Stomach (tissue), 9 donors: Measurements from ENCODE around the gene GRIPAP1. TPM values are rescaled to one million over a fixed set of nuclear protein-coding genes. Genes with fewer than 3 reads are reported as not detected.

Experiments used
- DNase-seq, 2 donors: peaks; one replicate each; pipeline versions ENCODE4 v3.0.0 to v3.0.0-alpha.2; 2013 to 2019
- H3K27ac ChIP-seq, 5 donors: fragments of 200-600 bp in 4 of 5; sonication (generic) in 4 of 5; one replicate each; pipeline ENCODE4 v1.5.1; 2013 to 2019; ENCODE audit warnings: mild to moderate bottlenecking in 1 of 5, moderate library complexity in 1 of 5
- H3K27me3 ChIP-seq, 3 donors: fragments of 200-600 bp; sonication (generic); one replicate each; pipeline ENCODE4 v1.5.1; 2017 to 2019; ENCODE audit warnings: mixed run types in 1 of 3
- H3K36me3 ChIP-seq, 4 donors: fragments of 200-600 bp; sonication (generic); 1 replicate in 3 of 4; 2 replicates in 1 of 4; pipeline ENCODE4 v1.5.1; 2016 to 2019
- H3K4me1 ChIP-seq, 4 donors: fragments of 200-600 bp; sonication (generic); one replicate each; pipeline ENCODE4 v1.5.1; 2016 to 2019
- H3K4me3 ChIP-seq, 4 donors: fragments of 200-600 bp; sonication (generic) in 3 of 4; one replicate each; pipeline ENCODE4 v1.5.1; 2016 to 2019; ENCODE audit warnings: mild to moderate bottlenecking in 1 of 4
- H3K9me3 ChIP-seq, 4 donors: fragments of 200-600 bp; sonication (generic); one replicate each; pipeline ENCODE4 v1.5.1; 2016 to 2019
- EP300 ChIP-seq: sonication (generic); formaldehyde crosslinking; IDR thresholded peaks from one replicate; pipeline ENCODE4 v1.6.1; 2017; ENCODE audit warnings: antibody characterized with exemption
- POLR2A ChIP-seq, 4 donors: fragments of 450-650 bp; IDR thresholded peaks; one replicate each; pipeline ENCODE4 v1.6.1; 2016; ENCODE audit warnings: antibody characterized with exemption in 4 of 4, control low read depth in 2 of 4, mild to moderate bottlenecking in 1 of 4, moderate library complexity in 1 of 4
- POLR2AphosphoS5 ChIP-seq, 3 donors: sonication (generic); formaldehyde crosslinking; IDR thresholded peaks; one replicate each; pipeline ENCODE4 v1.6.1; 2016; ENCODE audit warnings: antibody characterized with exemption in 3 of 3
- WGBS, 5 donors: extraction: QIAGEN DNeasy Blood & Tissue Kit in 3 of 5; methylation state at CpG; one replicate each; pipeline versions ENCODE4 v1.1.5 to v1.1.7; 2013 to 2018; 5-methylcytosine and 5-hydroxymethylcytosine counted together
- intact Hi-C: fragments of 100-400 bp; cut with DNase I; formaldehyde crosslinking; loops from one replicate; pipeline ENCODE4 v1.15.1; 2023; ENCODE audit warnings: low total_unique reads
- polyA plus RNA-seq, 3 donors: library from polyadenylated mRNA; stranded (reverse); fragments of 200-250 nt; gene quantifications; one replicate each; pipeline ENCODE4 v1.2.3, GENCODE V29; 2013
- total RNA-seq, 5 donors: library from RNA; depleted of rRNA; stranded (reverse); fragments of >200 nt; gene quantifications; one replicate each; pipeline versions ENCODE4 v1.1.0 to v1.2.3, GENCODE V29; 2014 to 2016
- TF ChIP-seq, protein P1 (sequence below), 7 experiments: fragments of 450-650 bp in 4 of 7; fragments of 200-600 bp in 3 of 7; sonication (generic) in 3 of 7; IDR thresholded peaks; one replicate each; pipeline ENCODE4 v1.5.1; 2016 to 2019; ENCODE audit warnings: antibody characterized with exemption in 7 of 7, control low read depth in 2 of 7, mild to moderate bottlenecking in 1 of 7
- donor health status: healthy with polysubstance abuse.
- donor health status: Bipolar disorder and iron deficiency.
- donor health status: healthy.

GRIPAP1 gene
- total and polyA plus RNA-seq, 8 donors: 15.6 to 127 (median 32.9) TPM

DNA sequence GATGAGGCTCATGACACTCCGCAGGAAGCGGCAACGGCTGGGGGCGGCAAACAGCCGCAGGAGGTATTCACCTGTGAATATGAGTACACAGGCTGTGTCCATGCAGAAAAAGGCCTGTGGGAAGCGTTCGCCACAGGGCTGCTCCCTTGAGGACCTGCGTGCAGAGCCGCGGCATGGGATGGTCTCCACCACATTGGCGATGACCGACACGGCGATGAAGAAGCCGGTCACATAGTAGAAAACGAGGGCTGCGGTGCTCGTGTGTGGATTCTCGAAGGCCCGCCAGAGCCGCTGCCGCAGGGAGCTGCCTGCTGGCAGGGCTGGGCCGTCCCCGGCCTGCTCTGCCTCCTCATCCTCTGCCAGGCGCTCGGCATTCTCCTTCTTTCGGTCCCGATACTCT is 32.6 kb downstream of the GRIPAP1 start:
- no peak for TF ChIP-seq POLR2A (IDR thresholded peaks at IDR 0.05)
- TF ChIP-seq EP300: no peak
- no peak for TF ChIP-seq POLR2AphosphoS5 (IDR thresholded peaks at IDR 0.05)
- TF ChIP-seq, protein P1, sequence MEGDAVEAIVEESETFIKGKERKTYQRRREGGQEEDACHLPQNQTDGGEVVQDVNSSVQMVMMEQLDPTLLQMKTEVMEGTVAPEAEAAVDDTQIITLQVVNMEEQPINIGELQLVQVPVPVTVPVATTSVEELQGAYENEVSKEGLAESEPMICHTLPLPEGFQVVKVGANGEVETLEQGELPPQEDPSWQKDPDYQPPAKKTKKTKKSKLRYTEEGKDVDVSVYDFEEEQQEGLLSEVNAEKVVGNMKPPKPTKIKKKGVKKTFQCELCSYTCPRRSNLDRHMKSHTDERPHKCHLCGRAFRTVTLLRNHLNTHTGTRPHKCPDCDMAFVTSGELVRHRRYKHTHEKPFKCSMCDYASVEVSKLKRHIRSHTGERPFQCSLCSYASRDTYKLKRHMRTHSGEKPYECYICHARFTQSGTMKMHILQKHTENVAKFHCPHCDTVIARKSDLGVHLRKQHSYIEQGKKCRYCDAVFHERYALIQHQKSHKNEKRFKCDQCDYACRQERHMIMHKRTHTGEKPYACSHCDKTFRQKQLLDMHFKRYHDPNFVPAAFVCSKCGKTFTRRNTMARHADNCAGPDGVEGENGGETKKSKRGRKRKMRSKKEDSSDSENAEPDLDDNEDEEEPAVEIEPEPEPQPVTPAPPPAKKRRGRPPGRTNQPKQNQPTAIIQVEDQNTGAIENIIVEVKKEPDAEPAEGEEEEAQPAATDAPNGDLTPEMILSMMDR (IDR thresholded peaks at IDR 0.05): no peak
- Histone ChIP-seq H3K36me3 (peaks cover 0 to 14% (median 11%) of the 10 kb centered on the region in 4 donors), H3K4me3 (no peak overlapping the region), H3K4me1 (peaks cover 0 to 18% (median 15%) of the 10 kb centered on the region in 4 donors), H3K27ac (no peak overlapping the region), H3K9me3 (no peaks in the 10 kb centered on the region), H3K27me3 (no peaks in the 10 kb centered on the region)
- WGBS, 5 donors: 88 to 97% (median 95%) methylated on average over 20 to 28 of the region's 28 CpGs
- no peak for DNase-seq
- intact Hi-C loops: no loop called here

- H3K4me1 ChIP-seq: peaks cover 0 to 18% (median 15%) of the 10 kb centered on the region in 4 donors
- H3K9me3 ChIP-seq: no peaks in the 10 kb centered on the region
- H3K36me3 ChIP-seq: peaks cover 0 to 4% (median 0%) of the 10 kb centered on the region in 4 donors
- no peak overlapping the region for H3K4me3 ChIP-seq
- 38 to 82% (median 63%) methylated on average over 1 of the region's 1 CpG for WGBS, 5 donors
- no peaks in the 10 kb centered on the region for H3K27me3 ChIP-seq
- intact Hi-C loops: no loop called here
- no peak overlapping the region for H3K27ac ChIP-seq
- no peak for TF ChIP-seq EP300
- TF ChIP-seq POLR2AphosphoS5 (IDR thresholded peaks at IDR 0.05): no peak
- TF ChIP-seq POLR2A (IDR thresholded peaks at IDR 0.05): no peak
- TF ChIP-seq, protein P1 (IDR thresholded peaks at IDR 0.05): no peak
- DNase-seq: no peak
Observed at GRCh38 chrX:48968377-48968776, 33.7 kb downstream of the GRIPAP1 start.

DNA sequence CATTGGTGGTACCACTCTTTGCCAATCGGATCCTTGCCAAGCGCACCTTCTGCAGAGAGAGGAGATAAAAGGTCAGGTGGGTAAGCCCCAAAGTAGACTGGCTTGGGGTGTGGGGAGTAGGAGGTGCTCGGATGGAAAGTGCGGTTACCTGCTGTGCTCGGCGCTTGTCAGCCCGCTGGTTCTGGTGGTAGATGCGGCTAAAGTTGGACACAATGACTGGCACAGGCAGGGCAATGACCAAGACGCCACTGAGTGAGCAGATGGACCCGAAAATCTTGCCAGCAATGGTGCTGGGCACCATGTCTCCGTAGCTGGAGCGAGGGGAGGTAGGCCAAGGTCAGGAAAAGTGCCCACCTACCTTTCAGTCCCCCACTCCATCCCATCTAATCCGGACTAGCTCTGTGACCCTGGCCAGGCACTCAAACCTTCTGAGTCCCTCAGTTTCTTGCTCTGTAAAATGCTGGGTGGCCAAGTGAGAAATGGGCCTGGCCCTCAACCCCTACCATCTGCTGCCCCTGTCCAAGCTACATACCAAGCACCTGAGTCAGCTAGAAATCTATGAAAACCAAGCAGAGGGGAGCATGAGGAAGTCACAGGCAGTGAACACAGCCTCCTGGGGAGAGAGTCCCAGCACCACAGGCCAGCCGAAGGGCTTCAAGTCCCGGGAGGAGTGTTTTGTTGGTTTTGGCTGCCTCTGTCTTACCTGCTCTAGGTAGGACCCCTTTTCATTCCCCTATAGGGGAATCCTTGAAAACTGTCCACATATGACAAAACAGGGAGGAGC is 35.1 kb downstream of the GRIPAP1 start:
- WGBS, 5 donors: 78 to 94% (median 84%) methylated on average over 11 to 15 of the region's 15 CpGs
- Histone ChIP-seq H3K27ac (no peak overlapping the region), H3K4me3 (no peak overlapping the region), H3K9me3 (no peaks in the 10 kb centered on the region), H3K27me3 (no peaks in the 10 kb centered on the region), H3K36me3 (peaks cover 0 to 4% (median 0%) of the 10 kb centered on the region in 4 donors), H3K4me1 (peaks cover 0 to 15% (median 11%) of the 10 kb centered on the region in 4 donors)
- DNase-seq: no peak
- intact Hi-C loops: no loop called here
- TF ChIP-seq POLR2AphosphoS5 (IDR thresholded peaks at IDR 0.05): no peak
- TF ChIP-seq EP300: no peak
- TF ChIP-seq POLR2A (IDR thresholded peaks at IDR 0.05): no peak
- TF ChIP-seq, protein P1 (IDR thresholded peaks at IDR 0.05): no peak

DNA sequence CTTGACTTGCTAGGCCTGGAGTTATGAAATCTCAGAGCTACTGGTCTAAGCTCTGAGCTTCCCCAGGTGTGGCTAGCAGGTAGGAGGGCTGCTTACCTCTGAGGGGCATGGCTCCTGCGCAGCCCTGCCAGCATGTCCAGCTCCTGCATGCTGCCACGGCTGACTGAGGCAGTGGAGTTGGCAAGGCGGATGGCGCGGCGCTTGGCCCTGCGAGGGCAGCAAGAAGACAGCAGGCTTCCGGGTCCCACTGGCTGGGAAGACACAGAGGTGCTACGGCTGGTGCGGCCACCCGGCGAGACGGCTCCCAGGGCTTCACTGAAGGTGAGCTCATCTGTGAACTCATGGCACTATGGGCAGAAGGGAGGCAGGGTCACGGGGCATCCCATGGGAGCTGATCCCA is 36.1 kb downstream of the GRIPAP1 start:
- intact Hi-C loops: no loop called here
- no peaks in the 10 kb centered on the region for H3K9me3 ChIP-seq
- no peak overlapping the region for H3K27ac ChIP-seq
- H3K4me1 ChIP-seq: peaks cover 0 to 9% (median under 1%) of the 10 kb centered on the region in 4 donors
- DNase-seq: no peak
- TF ChIP-seq, protein P1 (IDR thresholded peaks at IDR 0.05): no peak
- TF ChIP-seq POLR2AphosphoS5 (IDR thresholded peaks at IDR 0.05) (no peak), POLR2A (IDR thresholded peaks at IDR 0.05) (no peak), EP300 (no peak)
- no peaks in the 10 kb centered on the region for H3K27me3 ChIP-seq
- WGBS, 5 donors: 91 to 98% (median 93%) methylated on average over 6 to 14 of the region's 14 CpGs; no CpG with 5 or more reads in 1 of the 5 donors
- H3K36me3 ChIP-seq: peaks cover 0 to 4% (median 0%) of the 10 kb centered on the region in 4 donors
- no peak overlapping the region for H3K4me3 ChIP-seq
